Epidermal melanocyte (primary cell): ENCODE measurements around the gene GRIK4.

Experiments used
- DNase-seq: peaks from one replicate; pipeline ENCODE4 v3.0.0; 2011; ENCODE audit warnings: low spot score; ENCODE audit not compliant: insufficient read length

GRIK4 gene

GRCh38 chr11:120510406-120511115 lies 987 bp upstream of the GRIK4 start:
- DNase-seq = no peak

DNA sequence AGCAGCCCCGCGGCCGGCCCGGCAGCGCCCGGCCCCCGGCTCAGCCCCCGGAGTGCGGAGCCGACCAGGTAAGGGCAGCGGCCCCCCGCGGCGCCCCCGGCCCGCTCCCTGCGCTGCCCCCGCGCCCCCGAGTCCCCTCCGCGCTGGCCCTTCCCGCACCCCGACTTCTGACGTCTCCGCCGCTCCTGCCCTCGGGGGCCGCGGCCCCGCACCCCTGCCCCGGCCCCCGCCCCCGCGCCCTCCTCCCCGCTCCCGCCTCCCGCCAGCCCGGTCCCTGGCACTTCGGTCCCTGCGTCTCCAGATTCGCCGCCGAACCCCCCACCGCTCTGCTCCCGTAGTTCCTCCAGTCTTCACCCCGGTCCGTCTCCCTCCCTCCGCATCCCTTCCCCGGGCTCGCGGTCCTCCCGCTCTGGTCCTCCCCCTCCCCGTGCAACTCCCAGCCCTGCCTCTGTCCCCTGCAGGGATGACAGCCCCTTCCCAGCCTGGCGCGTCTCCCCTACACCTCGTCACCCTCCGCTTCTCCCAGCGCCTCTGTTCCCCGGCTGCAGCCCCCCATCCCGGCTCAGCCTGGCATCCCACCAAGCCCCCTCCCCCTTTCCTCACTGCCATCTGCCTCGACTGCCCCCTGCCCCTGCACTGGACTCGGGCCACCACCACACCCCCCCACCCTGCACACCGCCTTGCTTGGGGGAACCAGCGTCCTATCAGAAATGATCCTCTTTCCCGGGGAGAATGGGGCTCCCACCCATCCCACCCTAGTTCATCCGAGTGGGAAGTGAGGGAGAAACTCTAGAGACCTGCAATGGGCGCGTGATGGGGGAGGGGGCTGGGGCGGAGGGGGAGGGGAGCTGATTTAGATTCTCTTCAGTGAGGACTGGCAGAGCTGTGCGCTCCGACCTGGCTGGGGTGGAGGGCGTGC lies 531 bp downstream of the GRIK4 start:
- no peak for DNase-seq

- no peak for DNase-seq
Measured at GRCh38 chr11:120512739-120513435, 1.3 kb downstream of the GRIK4 start.

- DNase-seq = no peak
Measured at GRCh38 chr11:120513436-120514315, 2.1 kb downstream of the GRIK4 start.

DNA sequence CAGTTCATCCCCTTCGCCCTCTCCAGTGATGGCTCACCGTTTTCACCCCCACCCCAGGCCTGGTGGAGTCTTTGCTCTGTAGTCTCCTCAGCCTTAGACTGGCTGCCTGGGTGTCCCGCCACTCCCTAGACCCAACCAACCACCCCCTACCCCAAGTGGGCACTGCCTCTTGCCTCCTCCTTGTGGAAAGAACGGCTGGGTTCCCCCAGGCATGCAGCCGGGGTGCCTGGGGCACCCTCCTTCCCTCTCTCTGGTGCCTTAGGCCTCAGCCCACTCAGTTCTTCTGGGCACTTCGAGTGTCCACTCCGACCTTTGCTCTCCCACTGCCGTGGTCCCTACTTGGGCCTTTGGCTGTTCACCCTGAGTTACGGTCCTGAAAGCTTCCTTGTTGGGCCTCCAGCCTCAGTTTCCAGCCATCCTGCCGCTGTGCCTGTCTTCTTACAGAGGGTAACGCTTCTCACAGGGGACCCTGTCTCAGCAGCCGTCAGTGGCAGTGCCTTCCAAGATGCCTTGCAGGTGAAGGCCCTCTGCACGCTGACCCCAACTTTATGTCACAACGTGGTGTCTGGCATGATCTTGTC lies 3.1 kb downstream of the GRIK4 start:
- DNase-seq = no peak

GRCh38 chr11:120515186-120515723 lies 3.7 kb downstream of the GRIK4 start:
- DNase-seq = no peak

GRCh38 chr11:120516461-120517389 lies 5.2 kb downstream of the GRIK4 start:
- DNase-seq = no peak

GRCh38 chr11:120517390-120517761 lies 5.8 kb downstream of the GRIK4 start:
- no peak for DNase-seq

DNA sequence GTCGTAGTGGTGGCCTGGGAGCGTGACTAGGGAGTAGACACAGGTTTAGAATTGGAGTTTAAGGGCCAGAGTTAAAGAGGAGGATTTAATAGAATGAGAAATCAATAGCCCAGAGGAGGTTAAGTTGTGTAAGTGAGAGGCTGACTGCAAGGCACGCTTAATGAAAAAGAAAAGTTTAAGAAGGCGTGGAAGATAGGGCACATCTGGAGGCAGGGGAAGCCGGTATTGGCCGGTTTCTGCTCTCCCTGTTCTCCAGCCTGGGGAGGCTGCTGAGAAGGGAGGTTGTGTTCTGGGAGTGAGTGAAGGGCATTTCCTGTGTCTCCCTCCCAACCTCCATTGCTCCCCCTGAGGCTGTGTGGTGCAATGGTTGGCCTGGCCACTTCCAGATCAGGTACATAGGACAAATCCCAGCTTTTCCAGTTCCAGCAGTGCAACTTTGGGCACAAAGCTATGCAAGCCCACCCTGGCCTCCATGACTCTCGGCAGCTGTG lies 6.3 kb downstream of the GRIK4 start:
- no peak for DNase-seq

DNA sequence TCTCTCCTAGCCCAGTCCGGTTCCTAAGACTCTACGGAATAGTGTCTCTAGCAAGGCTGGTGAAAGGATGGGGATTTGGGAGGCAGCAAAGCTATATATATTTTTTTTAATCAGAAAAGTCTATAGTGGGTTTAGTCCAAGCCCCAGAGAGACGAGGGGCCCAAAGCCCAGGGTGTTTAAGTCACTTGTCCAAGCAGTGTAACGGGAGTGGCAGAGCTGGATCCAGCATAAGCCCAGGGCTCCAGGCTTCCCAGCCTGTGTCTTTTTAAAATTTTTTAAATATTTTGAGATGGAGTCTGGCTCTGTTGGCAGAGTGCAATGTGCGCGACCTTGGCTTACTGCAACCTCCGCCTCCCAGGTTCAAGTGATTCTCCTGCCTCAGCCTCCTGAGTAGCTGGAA lies 6.8 kb downstream of the GRIK4 start:
- DNase-seq = no peak

GRCh38 chr11:120519474-120519873 lies 7.9 kb downstream of the GRIK4 start:
- DNase-seq = no peak

GRCh38 chr11:120520091-120520822 lies 8.7 kb downstream of the GRIK4 start:
- no peak for DNase-seq

DNA sequence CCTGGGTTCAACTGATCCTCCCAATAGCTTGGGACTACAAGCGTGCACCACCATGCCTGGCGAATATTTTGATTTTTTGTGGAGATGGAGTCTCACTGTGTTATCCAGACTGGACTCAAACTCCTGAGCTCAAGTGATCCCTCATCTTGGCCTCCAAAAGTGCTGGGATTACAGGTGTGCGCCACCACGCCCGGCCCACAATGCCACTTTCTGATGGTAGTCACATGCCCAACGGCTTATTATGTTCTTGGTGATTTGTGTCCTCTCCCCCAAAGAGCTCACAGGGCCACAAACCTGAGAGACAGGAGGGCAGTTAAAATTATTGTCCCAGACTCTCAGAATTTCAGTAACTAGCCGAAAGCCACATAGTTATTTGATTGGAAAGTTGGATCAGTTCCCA lies 9.6 kb downstream of the GRIK4 start:
- no peak for DNase-seq

DNA sequence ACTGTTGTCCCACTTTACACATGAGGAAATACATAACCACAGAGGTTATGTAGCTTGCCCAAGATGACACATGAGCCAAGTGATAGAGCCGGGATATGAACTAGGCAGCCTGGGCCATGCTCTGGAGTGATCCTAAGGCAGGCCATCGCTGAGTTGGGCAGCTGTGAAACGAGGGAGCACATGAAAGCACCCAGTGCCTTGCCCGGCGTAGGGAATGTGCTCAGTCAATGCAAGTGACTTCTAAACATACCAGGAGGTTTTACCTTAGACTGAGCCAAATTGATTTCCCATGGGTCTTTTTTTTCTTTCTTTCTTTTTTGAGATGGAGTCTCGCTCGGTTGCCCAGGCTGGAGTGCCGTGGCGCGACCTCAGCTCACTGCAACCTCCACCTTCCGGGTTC lies 10.5 kb downstream of the GRIK4 start:
- no peak for DNase-seq

GRCh38 chr11:120522736-120523135 lies 11.2 kb downstream of the GRIK4 start:
- DNase-seq = no peak

- no peak for DNase-seq
Measured at GRCh38 chr11:120523196-120523595, 11.6 kb downstream of the GRIK4 start.

DNA sequence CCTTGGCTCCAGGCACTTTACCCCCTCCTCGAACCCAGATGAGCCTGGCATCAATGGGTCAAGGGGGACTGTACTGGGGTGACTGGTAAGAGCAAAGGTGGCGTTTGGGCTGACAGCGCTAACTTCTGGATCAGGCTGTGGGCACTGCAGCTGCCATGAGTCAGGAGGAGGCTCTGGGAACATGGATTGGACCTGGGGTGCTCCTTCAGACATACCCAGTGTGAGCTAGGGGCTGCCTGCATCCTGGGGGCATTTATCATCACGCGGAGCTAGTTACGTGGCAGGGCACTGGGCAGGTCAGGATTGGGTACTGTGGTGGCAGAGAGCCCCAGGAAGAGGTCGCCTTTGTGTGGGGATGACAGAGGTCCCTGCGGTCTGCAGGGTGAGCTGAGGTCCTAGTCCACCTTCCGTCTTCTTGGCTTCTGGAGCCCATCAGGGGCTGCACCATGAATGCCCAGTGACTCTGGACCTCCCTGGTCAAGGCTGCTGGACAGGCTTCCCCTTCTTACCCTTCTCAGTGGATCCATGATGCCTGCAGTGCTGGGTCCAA lies 13.1 kb downstream of the GRIK4 start:
- no peak for DNase-seq
